GM10847 (cell line): ENCODE results near the gene USH1G.

Source experiments
- POLR2A ChIP-seq: IDR thresholded peaks from 2 replicates; pipeline ENCODE4 v1.6.1; 2011; ENCODE audit not compliant: insufficient read length; ENCODE audit errors: extremely low read depth

Gene USH1G

GRCh38 chr17:74922694-74923537 is at the start of gene USH1G:
Gene USH1G (minus strand): TSS chr17:74923255. CDS start chr17:74923073, 182 bp downstream.
- TF ChIP-seq POLR2A: no peak

- TF ChIP-seq POLR2A: no peak
These were observed 49.3 kb upstream of the USH1G start, which contains the start of gene HID1 for GRCh38 chr17:74972107-74972972. Gene HID1 (minus strand): TSS chr17:74972759. CDS start chr17:74972656, 103 bp downstream.

- TF ChIP-seq POLR2A: no peak
These were observed 48.7 kb upstream of the USH1G start for GRCh38 chr17:74971842-74972106.

- TF ChIP-seq POLR2A: no peak
These were observed 48.2 kb upstream of the USH1G start for GRCh38 chr17:74971069-74971841.

GRCh38 chr17:74970395-74970794 is 47.3 kb upstream of the USH1G start:
- TF ChIP-seq POLR2A: no peak

GRCh38 chr17:74968361-74968780 is 45.3 kb upstream of the USH1G start:
- TF ChIP-seq POLR2A: no peak

- TF ChIP-seq POLR2A: no peak
These were observed 42.0 kb upstream of the USH1G start for GRCh38 chr17:74964988-74965622.

- no peak for TF ChIP-seq POLR2A
These were observed 41.2 kb upstream of the USH1G start for GRCh38 chr17:74964246-74964761.

- no peak for TF ChIP-seq POLR2A
These were observed 40.6 kb upstream of the USH1G start for GRCh38 chr17:74963656-74964055.

- no peak for TF ChIP-seq POLR2A
These were observed 39.8 kb upstream of the USH1G start for GRCh38 chr17:74962622-74963394.

GRCh38 chr17:74961657-74962350 is 38.7 kb upstream of the USH1G start:
- no peak for TF ChIP-seq POLR2A

GRCh38 chr17:74960570-74961342 is 37.7 kb upstream of the USH1G start:
- no peak for TF ChIP-seq POLR2A
